ENCODE measurements around the gene ASCC1.
"Not testable (repeated sequence)": the region's sequence is repeated elsewhere in the genome, so short reads cannot be mapped to it uniquely, and the experiment has no call there.

Gene ASCC1

GRCh38 chr10:72219235-72219814 is 3.2 kb upstream of the ASCC1 start:
- no peak for DNase-seq (ENCODE audit: low spot score)

- DNase-seq (ENCODE audit: low spot score), result no peak
Observed at GRCh38 chr10:72218726-72219125, 2.6 kb upstream of the ASCC1 start.

- DNase-seq (ENCODE audit: low spot score), result no peak
Observed at GRCh38 chr10:72218325-72218724, 2.2 kb upstream of the ASCC1 start.

- DNase-seq (ENCODE audit: low spot score), result not testable (repeated sequence)
Observed at GRCh38 chr10:72211832-72212231, 4.2 kb downstream of the ASCC1 start.

GRCh38 chr10:72211381-72211780 is 4.7 kb downstream of the ASCC1 start:
- DNase-seq (ENCODE audit: low spot score), result not testable (repeated sequence)

GRCh38 chr10:72208526-72208925 is 7.5 kb downstream of the ASCC1 start:
- not testable (repeated sequence) for DNase-seq (ENCODE audit: low spot score)

GRCh38 chr10:72206511-72207229 is 9.4 kb downstream of the ASCC1 start:
- DNase-seq (ENCODE audit: low spot score), result no peak

GRCh38 chr10:72204724-72205123 is 11.4 kb downstream of the ASCC1 start:
- no peak for DNase-seq (ENCODE audit: low spot score)

- no peak for DNase-seq (ENCODE audit: low spot score)
Observed at GRCh38 chr10:72204296-72204695, 11.8 kb downstream of the ASCC1 start.

- no peak for DNase-seq (ENCODE audit: low spot score)
Observed at GRCh38 chr10:72201293-72201692, 14.8 kb downstream of the ASCC1 start.

GRCh38 chr10:72200883-72201282 is 15.2 kb downstream of the ASCC1 start:
- no peak for DNase-seq (ENCODE audit: low spot score)

- DNase-seq (ENCODE audit: low spot score), result no peak
Observed at GRCh38 chr10:72194949-72195348, 21.1 kb downstream of the ASCC1 start.

- no peak for DNase-seq (ENCODE audit: low spot score)
Observed at GRCh38 chr10:72186982-72187330, 29.1 kb downstream of the ASCC1 start.

- no peak for DNase-seq (ENCODE audit: low spot score)
Observed at GRCh38 chr10:72186258-72186981, 29.7 kb downstream of the ASCC1 start.

- DNase-seq (ENCODE audit: low spot score), result no peak
Observed at GRCh38 chr10:72184156-72184555, 31.9 kb downstream of the ASCC1 start.

- DNase-seq (ENCODE audit: low spot score), result no peak
Observed at GRCh38 chr10:72177454-72177853, 38.6 kb downstream of the ASCC1 start.

GRCh38 chr10:72176701-72177100 is 39.4 kb downstream of the ASCC1 start:
- DNase-seq (ENCODE audit: low spot score), result no peak

GRCh38 chr10:72175149-72175548 is 40.9 kb downstream of the ASCC1 start:
- no peak for DNase-seq (ENCODE audit: low spot score)

- DNase-seq (ENCODE audit: low spot score), result no peak
Observed at GRCh38 chr10:72174297-72174662, 41.8 kb downstream of the ASCC1 start.

- DNase-seq (ENCODE audit: low spot score), result no peak
Observed at GRCh38 chr10:72173619-72174296, 42.3 kb downstream of the ASCC1 start.

GRCh38 chr10:72173262-72173618 is 42.8 kb downstream of the ASCC1 start:
- DNase-seq (ENCODE audit: low spot score), result no peak

GRCh38 chr10:72171175-72171630 is 44.9 kb downstream of the ASCC1 start:
- no peak for DNase-seq (ENCODE audit: low spot score)

- DNase-seq (ENCODE audit: low spot score), result no peak
Observed at GRCh38 chr10:72170733-72171132, 45.3 kb downstream of the ASCC1 start.
